Pancreas (tissue), 10 donors: ENCODE results near the gene MZT2A. TPM values are rescaled to one million over a fixed set of nuclear protein-coding genes. Genes with fewer than 3 reads are reported as not detected.
A peak's percentile ranks its signal among the peaks of the same experiment; 100 is the strongest.
"Not testable (repeated sequence)": the region's sequence is repeated elsewhere in the genome, so short reads cannot be mapped to it uniquely, and the experiment has no call there.

Source experiments
- ATAC-seq, 4 donors: fragments of 200-7000 bp; cut with Tn5 transposase; one replicate each; pipeline versions ENCODE4 v1.8.0 to v1.9.1; 2020; ENCODE audit warnings: mild to moderate bottlenecking in 4 of 4, moderate library complexity in 4 of 4
- DNase-seq, 6 donors: peaks; one replicate each; pipeline ENCODE4 v3.0.0-alpha.2; 2020
- FAIRE-seq: peaks from 2 replicates; lab custom pipeline; 2012; peaks lifted over from hg19 to GRCh38; lab: Jason Lieb, UNC
- H3K27ac ChIP-seq, 4 donors: fragments of 200-600 bp; sonication (generic); 1 replicate in 3 of 4; 2 replicates in 1 of 4; pipeline versions ENCODE4 v1.5.0 to v1.8.0; 2020
- H3K27me3 ChIP-seq, 4 donors: fragments of 200-600 bp; one replicate each; pipeline ENCODE4 v1.8.0; 2021
- H3K36me3 ChIP-seq, 3 donors: fragments of 200-600 bp; sonication (generic) in 1 of 3; one replicate each; pipeline versions ENCODE4 v1.5.0 to v1.8.0; 2020 to 2021
- H3K4me1 ChIP-seq, 3 donors: fragments of 200-600 bp; one replicate each; pipeline ENCODE4 v1.8.0; 2021
- H3K4me3 ChIP-seq, 4 donors: fragments of 200-600 bp; sonication (generic) in 2 of 4; one replicate each; pipeline versions ENCODE4 v1.5.0 to v1.8.0; 2020 to 2021
- H3K9me3 ChIP-seq, 4 donors: fragments of 200-600 bp; one replicate each; pipeline ENCODE4 v1.8.0; 2021
- CTCF ChIP-seq, 4 donors: fragments of 200-600 bp; sonication (generic) in 3 of 4; IDR thresholded peaks; one replicate each; pipeline versions ENCODE4 v1.5.0 to v1.8.0; 2021; ENCODE audit warnings: antibody characterized with exemption in 4 of 4
- WGBS, 2 donors: extraction: QIAGEN DNeasy Blood & Tissue Kit; methylation state at CpG; one replicate each; pipeline ENCODE4 v1.1.7; 2013; 5-methylcytosine and 5-hydroxymethylcytosine counted together
- intact Hi-C, 3 donors: fragments of 100-400 bp; cut with DNase I; formaldehyde crosslinking; loops; one replicate each; pipeline versions ENCODE4 v1.11.1 to v1.14.2; 2022
- polyA plus RNA-seq, 2 donors: library from polyadenylated mRNA; stranded (reverse); fragments of 200-250 nt; gene quantifications; one replicate each; pipeline ENCODE4 v1.2.3, GENCODE V29; 2013
- total RNA-seq, 6 donors: library from RNA; stranded (reverse); fragmentation: NEBNext Ultra II Directional in 4 of 6; extraction: Animal tissue kit (Norgen Biotek cat#: 25700) in 4 of 6; gene quantifications; one replicate each; pipeline versions ENCODE4 v1.2.1 to v1.2.4, GENCODE V29; 2021 to 2023
- donor health status: healthy with polysubstance abuse.
- donor health status: DM: no; HTN: no; CAD: no; lungs with moderate emphysema.
- donor health status: DM: no; HTN: no; CAD: no.
- donor health status: control.
- donor health status: control.
- donor health status: Bipolar disorder and iron deficiency.
- donor health status: DM: yes; HTN: yes; CAD: no.
- donor health status: DM: no; HTN: no; CAD: no.
- donor health status: DM: no; HTN: no; CAD: no.
- donor health status: DM: yes; HTN: yes; CAD: no.

The MZT2A gene
- total and polyA plus RNA-seq, 8 donors, result 38.7 to 106 (median 59.2) TPM

DNA sequence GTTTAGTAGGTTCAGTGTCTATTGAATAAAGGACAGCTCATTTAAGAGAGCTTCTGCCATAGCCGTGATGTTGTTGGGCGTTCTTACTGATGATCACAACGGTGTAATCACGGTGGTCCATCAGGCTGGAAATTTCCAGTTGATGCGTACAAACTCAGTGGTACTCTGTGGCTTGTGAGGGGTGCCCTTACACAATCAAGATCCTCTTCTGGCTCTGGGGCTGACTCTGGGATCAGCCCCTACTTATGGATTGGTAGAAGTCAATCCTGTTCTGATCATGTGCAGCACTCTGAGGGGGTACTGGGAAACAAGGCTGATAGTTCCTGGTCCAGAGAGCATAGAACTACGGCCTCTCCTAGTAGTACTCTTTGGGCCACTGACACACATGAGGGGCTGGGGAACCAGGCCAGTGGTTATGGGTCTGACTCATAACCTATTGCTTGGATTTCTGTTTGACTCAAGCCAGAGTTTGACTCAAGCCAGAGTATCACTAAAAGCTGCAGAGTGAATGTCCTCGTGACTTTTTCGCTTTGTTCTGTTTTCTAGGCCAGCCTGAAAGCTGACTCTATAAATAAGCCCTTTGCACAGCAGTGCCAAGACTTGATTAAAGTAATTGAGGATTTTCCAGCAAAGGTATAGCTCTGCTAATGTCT, 6.2 kb upstream of the MZT2A start:
- peaks cover 0 to 16% (median 0%) of the 10 kb centered on the region in 3 donors for H3K36me3 ChIP-seq
- intact Hi-C loops, result not testable (repeated sequence)
- WGBS, 2 donors, result 67 to 71% methylated on average over 8 of the region's 8 CpGs

DNA sequence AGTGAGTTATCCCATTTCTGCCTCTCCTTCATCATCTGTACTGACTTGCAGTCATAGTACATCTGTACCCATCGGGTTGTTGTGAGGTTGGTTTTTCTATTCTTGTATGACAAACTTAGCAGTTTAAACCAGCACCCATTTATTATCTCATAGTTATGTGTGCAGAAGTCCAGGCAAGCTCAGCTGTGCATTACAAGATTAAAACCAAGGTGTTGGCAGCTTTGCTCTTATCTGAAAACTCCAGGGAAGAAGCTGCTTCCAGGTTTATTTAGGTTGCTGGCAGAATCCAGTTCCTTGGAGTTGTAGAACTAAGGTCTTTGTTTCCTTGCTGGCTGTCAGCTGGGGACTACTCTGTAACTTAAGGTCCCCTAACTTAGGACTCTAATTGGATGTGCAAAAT, 3.3 kb upstream of the MZT2A start:
- 75 to 88% methylated on average over 1 of the region's 1 CpG for WGBS, 2 donors
- H3K9me3 ChIP-seq, DNase-seq, H3K27ac ChIP-seq, H3K4me3 ChIP-seq, H3K27me3 ChIP-seq, ATAC-seq, FAIRE-seq, intact Hi-C loops, H3K36me3 ChIP-seq: not testable (repeated sequence)
- H3K4me1 ChIP-seq, result peaks cover 0 to 11% (median under 1%) of the 10 kb centered on the region in 3 donors

More for the DNA sequence above, 6.2 kb upstream of the MZT2A start:
- not testable (repeated sequence) for H3K27ac ChIP-seq, H3K9me3 ChIP-seq, H3K4me1 ChIP-seq, H3K4me3 ChIP-seq, DNase-seq, FAIRE-seq, H3K27me3 ChIP-seq
- peak in 1 of 4 donors; percentile 46 for ATAC-seq

DNA sequence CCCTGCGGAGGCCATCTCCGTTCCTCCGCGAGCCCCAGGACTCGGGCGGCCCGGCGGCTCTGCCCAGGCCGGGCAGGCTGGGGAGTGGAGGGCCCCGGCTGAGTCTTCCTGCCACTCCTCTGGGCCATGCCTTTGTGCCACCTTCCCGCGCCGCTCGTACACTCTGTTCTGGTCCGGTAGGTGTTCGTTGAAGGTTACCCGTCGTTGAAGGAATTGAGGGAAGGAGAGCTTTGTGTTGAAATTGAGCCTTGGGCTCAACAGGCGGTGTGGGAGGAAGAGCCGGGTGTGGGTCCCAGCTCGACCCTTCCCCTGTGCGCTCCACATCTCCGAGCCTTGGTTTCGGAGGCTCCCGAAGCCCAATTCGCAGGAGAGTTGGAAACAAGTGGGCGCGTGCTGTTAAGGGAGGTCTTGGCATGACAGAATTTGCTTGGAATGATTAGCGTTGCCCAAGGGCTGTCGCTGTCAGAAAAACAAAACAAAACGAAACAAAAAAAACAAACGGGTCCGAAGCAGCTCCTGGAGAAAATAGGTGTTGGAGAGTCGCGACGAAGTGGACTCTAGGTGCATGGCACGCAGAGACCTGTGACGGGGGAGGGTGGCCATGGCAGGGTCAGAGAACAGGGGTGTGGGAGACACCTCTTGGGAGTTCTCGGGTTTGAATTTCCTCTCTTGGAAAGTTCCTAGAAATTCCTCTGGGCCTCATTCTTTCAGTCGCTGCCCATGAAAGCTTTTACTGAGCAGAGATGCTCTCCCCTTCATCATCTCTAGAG, 1.2 kb upstream of the MZT2A start:
- ATAC-seq, result peak in 3 of 4 donors; percentile 23 to 40 (median 33)
- no peak for DNase-seq

DNA sequence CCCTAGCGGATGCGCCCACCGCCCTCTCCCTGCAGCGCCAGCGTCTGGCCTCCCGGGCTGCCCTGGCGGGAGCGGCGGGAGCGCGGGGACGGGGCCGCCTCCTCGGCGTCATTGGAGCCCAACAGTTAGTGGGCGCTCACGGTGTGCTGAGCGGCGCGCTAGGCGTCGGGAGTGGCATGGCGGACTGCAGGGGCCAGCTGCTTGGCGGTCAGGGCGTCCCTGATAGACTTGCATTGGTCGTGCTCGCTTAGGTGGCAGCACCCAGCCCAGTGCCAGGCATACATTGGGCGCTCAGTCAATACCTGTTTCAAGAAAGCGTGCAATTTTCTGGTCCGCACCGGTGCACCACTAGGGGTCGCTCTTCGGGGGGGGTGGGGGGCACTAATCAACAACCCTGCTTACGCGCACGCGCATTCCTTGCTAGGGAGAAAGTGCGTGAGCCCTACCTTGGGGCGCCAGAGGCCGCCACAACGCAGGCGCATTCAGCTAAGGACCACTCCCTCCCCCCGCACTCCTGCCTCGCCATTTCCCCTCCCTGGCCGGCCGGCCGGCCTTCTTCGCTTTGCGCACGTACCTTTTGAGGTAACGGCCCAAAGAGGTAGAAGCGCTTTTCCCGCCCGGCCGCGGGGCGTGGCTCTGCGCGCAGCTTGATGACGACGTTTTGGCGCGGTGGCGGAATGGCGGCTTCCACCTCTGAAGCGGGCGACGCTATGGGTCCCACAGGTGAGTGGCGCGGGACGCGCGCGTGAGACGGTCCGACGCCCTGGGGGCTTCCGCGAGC, 411 bp upstream of the MZT2A start:
- H3K4me3 ChIP-seq, result peak overlapping the region; percentile 64 to 89 (median 81)
- H3K27me3 ChIP-seq, result no peaks in the 10 kb centered on the region
- ATAC-seq (peak; percentile 85 to 92 (median 88)), DNase-seq (peak; percentile 95 to 98 (median 96)), FAIRE-seq (no peak)
- H3K27ac ChIP-seq, result peak overlapping the region; percentile 86 to 92 (median 88)
- intact Hi-C loops, result no loop called here
- peaks cover 0 to 11% (median 2%) of the 10 kb centered on the region in 3 donors for H3K4me1 ChIP-seq
- peak; percentile 53 to 73 (median 65) for TF ChIP-seq CTCF (IDR thresholded peaks at IDR 0.05)
- H3K9me3 ChIP-seq, result no peaks in the 10 kb centered on the region
- 0% methylated on average over 64 to 79 of the region's 79 CpGs for WGBS, 2 donors
- H3K36me3 ChIP-seq, result no peaks in the 10 kb centered on the region

More for the DNA sequence above, 1.2 kb upstream of the MZT2A start:
- no peak for TF ChIP-seq CTCF (IDR thresholded peaks at IDR 0.05)
- no peaks in the 10 kb centered on the region for H3K27me3 ChIP-seq
- peak overlapping the region; percentile 86 to 92 (median 88) for H3K27ac ChIP-seq
- H3K36me3 ChIP-seq, result no peaks in the 10 kb centered on the region
- peak overlapping the region; percentile 64 to 89 (median 81) for H3K4me3 ChIP-seq
- H3K4me1 ChIP-seq, result peaks cover 0 to 11% (median 2%) of the 10 kb centered on the region in 3 donors
- intact Hi-C loops, result no loop called here
- no peaks in the 10 kb centered on the region for H3K9me3 ChIP-seq
- 0 to 1% methylated on average over 39 to 40 of the region's 40 CpGs for WGBS, 2 donors
- FAIRE-seq, result no peak

GRCh38 chr2:131491469-131491836, 744 bp downstream of the MZT2A start:
- FAIRE-seq, H3K36me3 ChIP-seq, H3K27me3 ChIP-seq, H3K9me3 ChIP-seq, intact Hi-C loops, DNase-seq, H3K27ac ChIP-seq: not testable (repeated sequence)
- peak overlapping the region in 3 of 4 donors; percentile 12 to 77 (median 64) for H3K4me3 ChIP-seq
- ATAC-seq, result peak; percentile 8 to 31 (median 18)
- peaks cover 0 to 11% (median 2%) of the 10 kb centered on the region in 3 donors for H3K4me1 ChIP-seq
- WGBS, 2 donors, result 15 to 24% methylated on average over 11 to 21 of the region's 22 CpGs

DNA sequence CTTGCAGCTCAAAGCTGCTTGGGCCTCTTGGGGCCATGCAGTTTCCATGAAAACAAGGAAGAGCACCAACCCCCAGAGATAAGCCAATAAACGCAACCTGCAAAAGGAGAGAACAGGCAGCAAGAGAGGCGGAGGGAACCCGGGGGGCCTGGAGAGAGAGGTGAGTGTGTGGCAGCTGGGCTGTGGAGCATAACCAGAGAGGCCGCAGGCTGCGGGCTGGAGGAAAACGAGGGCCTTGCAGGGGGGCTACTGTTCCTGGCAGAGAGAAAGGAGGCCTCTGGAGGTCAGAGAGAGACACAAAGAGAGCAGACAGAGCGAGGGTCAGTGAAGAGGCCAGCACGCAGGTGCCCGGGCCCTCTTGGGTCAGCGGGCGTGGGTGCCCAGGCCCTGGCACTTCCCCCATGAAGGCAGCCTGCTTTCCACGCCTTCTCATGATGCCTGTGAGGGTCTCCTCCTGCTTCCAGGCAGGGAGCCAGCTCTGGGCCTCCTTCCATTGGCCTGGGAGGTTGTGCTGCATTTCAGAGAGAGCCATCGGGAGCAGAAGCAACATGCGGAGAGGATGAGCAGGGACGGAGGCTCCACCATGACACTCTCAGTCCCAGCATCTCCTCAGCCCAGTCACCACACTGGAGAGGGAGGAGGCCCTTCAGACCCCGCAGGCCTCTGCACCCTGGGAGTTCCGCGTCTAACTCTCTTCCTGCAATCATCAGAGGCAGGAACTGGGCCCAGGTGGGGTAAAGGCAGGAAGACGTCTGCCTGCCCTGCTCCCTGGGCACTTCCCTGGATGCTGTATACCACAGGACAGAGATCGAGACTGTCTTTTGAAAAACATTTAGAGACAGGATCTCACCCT, 1.4 kb downstream of the MZT2A start:
- H3K27ac ChIP-seq, DNase-seq, H3K27me3 ChIP-seq, H3K36me3 ChIP-seq, FAIRE-seq, H3K9me3 ChIP-seq, ATAC-seq, intact Hi-C loops: not testable (repeated sequence)
- H3K4me1 ChIP-seq, result peaks cover 0 to 11% (median 2%) of the 10 kb centered on the region in 3 donors
- peak overlapping the region in 3 of 4 donors; percentile 12 to 77 (median 64) for H3K4me3 ChIP-seq
- WGBS, 2 donors, result 74 to 80% methylated on average over 20 of the region's 20 CpGs
